NT2/D1 (cell line): ENCODE measurements around the gene IL21R.

Experiments
- SUZ12 ChIP-seq: IDR thresholded peaks from 2 replicates; pipeline ENCODE4 v1.6.1; 2011; ENCODE audit not compliant: insufficient read length, insufficient read depth; ENCODE audit errors: extremely low read depth
- YY1 ChIP-seq: IDR thresholded peaks from 2 replicates; pipeline ENCODE4 v1.6.1; 2011; ENCODE audit not compliant: insufficient read length, insufficient read depth
- ZNF274 ChIP-seq: IDR thresholded peaks from 2 replicates; pipeline ENCODE4 v1.6.1; 2011; ENCODE audit warnings: mild to moderate bottlenecking, low read depth, low read length

GRCh38 chr16:27361987-27362386 lies 40.0 kb upstream of the IL21R start:
- TF ChIP-seq YY1 (no peak), SUZ12 (no peak), ZNF274 (no peak)
